ENCODE data around the gene SDHAF2. TPM values are rescaled to one million over a fixed set of nuclear protein-coding genes. Genes with fewer than 3 reads are reported as not detected.

The SDHAF2 gene
- total RNA-seq, 1 experiment from 2014 or later: 34.0 TPM

DNA sequence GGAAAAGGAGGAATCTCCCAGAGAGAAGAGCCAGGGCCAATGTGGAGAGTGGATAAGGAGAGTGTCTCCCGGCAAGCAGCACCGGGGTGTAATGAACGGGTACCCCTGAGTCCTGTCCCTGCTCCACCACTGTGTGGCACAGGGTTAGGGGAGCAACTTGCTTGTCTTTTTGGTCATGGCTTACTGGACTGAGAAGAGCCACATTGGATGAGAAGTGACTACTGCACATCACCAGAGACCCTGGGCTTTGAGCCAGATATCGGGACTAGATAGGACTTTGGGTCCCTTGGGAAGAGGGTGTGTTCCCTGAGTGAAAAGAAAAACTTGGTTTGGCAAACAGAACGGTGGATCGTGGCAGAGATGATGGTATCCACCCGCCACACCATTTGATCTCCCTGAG lies 24.6 kb downstream of the SDHAF2 start:
- ChIA-PET RAD21 (ENCODE audit: low non-redundant PET in 1 of 2, low total read pairs in 2 of 2, uncharacterized antibody in 2 of 2, unreplicated experiment in 2 of 2) (no interaction called here), CTCF (interaction anchor here (1.4 kb wide), 1 partner anchor 8 kb away, joined by 3 read pairs; no protein-coding TSS in a partner anchor), POLR2A (no interaction called here)
- intact Hi-C loops (cut with micrococcal nuclease): no loop called here
- H3K9ac ChIP-seq (ENCODE audit: low read length): no peak overlapping the region
- no peaks in the 10 kb centered on the region for H3K27me3 ChIP-seq (ENCODE audit: insufficient read depth, low read length)
- DNase-seq (ENCODE audit: low read depth, low spot score): no peak
- H3K27ac ChIP-seq (ENCODE audit: low read depth, low read length): no peak overlapping the region
- H3K4me3 ChIP-seq (replicated peaks in 1 of 2; ENCODE audit: low read depth in 1 of 2, low read length in 2 of 2): no peak overlapping the region
- H3K36me3 ChIP-seq (ENCODE audit: control insufficient read depth in 1 of 2, insufficient read depth in 2 of 2, low read length in 2 of 2): no peaks in the 10 kb centered on the region; a peak in 2 of 4 replicates
- no peaks in the 10 kb centered on the region for H3K9me2 ChIP-seq (ENCODE audit: insufficient read depth)
- peaks cover 5% of the 10 kb centered on the region; the same call in 1 of the 2 replicates for H3K79me2 ChIP-seq (ENCODE audit: insufficient read depth, low read length)
- TF ChIP-seq TCF7L2 (IDR thresholded peaks at IDR 0.05; ENCODE audit: borderline replicate concordance, extremely low read depth, insufficient read depth, insufficient read length) (no peak), YY1 (IDR thresholded peaks at IDR 0.05; ENCODE audit: extremely low read depth, insufficient replicate concordance, low read depth, low read length) (no peak), RAD21 (IDR thresholded peaks at IDR 0.05; ENCODE audit: low read depth) (no peak), CEBPB (IDR thresholded peaks at IDR 0.05; ENCODE audit: low read depth) (no peak), ELF1 (IDR thresholded peaks at IDR 0.05; ENCODE audit: borderline replicate concordance, low read depth) (no peak), ZFX (IDR thresholded peaks at IDR 0.05) (no peak), SP1 (IDR thresholded peaks at IDR 0.05; ENCODE audit: low read depth) (no peak), ZNF274 (IDR thresholded peaks at IDR 0.05; ENCODE audit: low read depth, low read length) (no peak), FOSL1 (IDR thresholded peaks at IDR 0.05; ENCODE audit: low read depth) (no peak), CBX3 (IDR thresholded peaks at IDR 0.05; ENCODE audit: low read depth) (no peak)
- TF ChIP-seq, protein P1, sequence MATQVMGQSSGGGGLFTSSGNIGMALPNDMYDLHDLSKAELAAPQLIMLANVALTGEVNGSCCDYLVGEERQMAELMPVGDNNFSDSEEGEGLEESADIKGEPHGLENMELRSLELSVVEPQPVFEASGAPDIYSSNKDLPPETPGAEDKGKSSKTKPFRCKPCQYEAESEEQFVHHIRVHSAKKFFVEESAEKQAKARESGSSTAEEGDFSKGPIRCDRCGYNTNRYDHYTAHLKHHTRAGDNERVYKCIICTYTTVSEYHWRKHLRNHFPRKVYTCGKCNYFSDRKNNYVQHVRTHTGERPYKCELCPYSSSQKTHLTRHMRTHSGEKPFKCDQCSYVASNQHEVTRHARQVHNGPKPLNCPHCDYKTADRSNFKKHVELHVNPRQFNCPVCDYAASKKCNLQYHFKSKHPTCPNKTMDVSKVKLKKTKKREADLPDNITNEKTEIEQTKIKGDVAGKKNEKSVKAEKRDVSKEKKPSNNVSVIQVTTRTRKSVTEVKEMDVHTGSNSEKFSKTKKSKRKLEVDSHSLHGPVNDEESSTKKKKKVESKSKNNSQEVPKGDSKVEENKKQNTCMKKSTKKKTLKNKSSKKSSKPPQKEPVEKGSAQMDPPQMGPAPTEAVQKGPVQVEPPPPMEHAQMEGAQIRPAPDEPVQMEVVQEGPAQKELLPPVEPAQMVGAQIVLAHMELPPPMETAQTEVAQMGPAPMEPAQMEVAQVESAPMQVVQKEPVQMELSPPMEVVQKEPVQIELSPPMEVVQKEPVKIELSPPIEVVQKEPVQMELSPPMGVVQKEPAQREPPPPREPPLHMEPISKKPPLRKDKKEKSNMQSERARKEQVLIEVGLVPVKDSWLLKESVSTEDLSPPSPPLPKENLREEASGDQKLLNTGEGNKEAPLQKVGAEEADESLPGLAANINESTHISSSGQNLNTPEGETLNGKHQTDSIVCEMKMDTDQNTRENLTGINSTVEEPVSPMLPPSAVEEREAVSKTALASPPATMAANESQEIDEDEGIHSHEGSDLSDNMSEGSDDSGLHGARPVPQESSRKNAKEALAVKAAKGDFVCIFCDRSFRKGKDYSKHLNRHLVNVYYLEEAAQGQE (IDR thresholded peaks at IDR 0.05; ENCODE audit: low read depth): no peak
- TF ChIP-seq, protein P2, sequence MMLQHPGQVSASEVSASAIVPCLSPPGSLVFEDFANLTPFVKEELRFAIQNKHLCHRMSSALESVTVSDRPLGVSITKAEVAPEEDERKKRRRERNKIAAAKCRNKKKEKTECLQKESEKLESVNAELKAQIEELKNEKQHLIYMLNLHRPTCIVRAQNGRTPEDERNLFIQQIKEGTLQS (IDR thresholded peaks at IDR 0.05): no peak
- TF ChIP-seq, protein P3, sequence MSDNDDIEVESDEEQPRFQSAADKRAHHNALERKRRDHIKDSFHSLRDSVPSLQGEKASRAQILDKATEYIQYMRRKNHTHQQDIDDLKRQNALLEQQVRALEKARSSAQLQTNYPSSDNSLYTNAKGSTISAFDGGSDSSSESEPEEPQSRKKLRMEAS (IDR thresholded peaks at IDR 0.05): no peak
- no peak overlapping the region for H3K4me2 ChIP-seq (ENCODE audit: low read length)
- no peaks in the 10 kb centered on the region for H4K20me1 ChIP-seq (ENCODE audit: insufficient read depth)
- H2AFZ ChIP-seq (ENCODE audit: low read depth, low read length, poor library complexity, severe bottlenecking): no peak overlapping the region
- ATAC-seq: no peak
- H3K4me1 ChIP-seq (ENCODE audit: control insufficient read depth in 1 of 2, insufficient read depth in 2 of 2, low read length in 2 of 2): no peaks in the 10 kb centered on the region
- BruUV-seq (replicated peaks): no TSS peak
- no peaks in the 10 kb centered on the region for H3K9me3 ChIP-seq (ENCODE audit: control insufficient read depth in 1 of 2, insufficient read depth in 1 of 2, low read depth in 1 of 2, low read length in 2 of 2)
